GM21515 (cell line): ENCODE data around the gene TRMT61B.

Experiments
- ATAC-seq: cut with Tn5 transposase; IDR thresholded peaks from one replicate; pipeline ENCODE4 v1.9.1; 2021; ENCODE audit not compliant: unreplicated experiment

TRMT61B gene

GRCh38 chr2:28868611-28869010, 1.5 kb downstream of the TRMT61B start:
- no peak for ATAC-seq

- no peak for ATAC-seq
These were observed 14.1 kb downstream of the TRMT61B start for GRCh38 chr2:28855977-28856376.

- ATAC-seq = no peak
These were observed 14.9 kb downstream of the TRMT61B start for GRCh38 chr2:28855193-28855592.

GRCh38 chr2:28842042-28842441, 28.1 kb downstream of the TRMT61B start:
- ATAC-seq = no peak

- ATAC-seq = no peak
These were observed 31.1 kb downstream of the TRMT61B start for GRCh38 chr2:28838971-28839370.

GRCh38 chr2:28835781-28836180, 34.3 kb downstream of the TRMT61B start:
- no peak for ATAC-seq

GRCh38 chr2:28833740-28834470, 36.2 kb downstream of the TRMT61B start:
- ATAC-seq = no peak

GRCh38 chr2:28828382-28828781, 41.7 kb downstream of the TRMT61B start:
- no peak for ATAC-seq

GRCh38 chr2:28824870-28825269, 45.2 kb downstream of the TRMT61B start:
- no peak for ATAC-seq

GRCh38 chr2:28824207-28824606, 45.9 kb downstream of the TRMT61B start:
- no peak for ATAC-seq

GRCh38 chr2:28822036-28822435, 48.1 kb downstream of the TRMT61B start:
- no peak for ATAC-seq

- no peak for ATAC-seq
These were observed 48.7 kb downstream of the TRMT61B start for GRCh38 chr2:28821295-28821958.

GRCh38 chr2:28818053-28818452, 52.1 kb downstream of the TRMT61B start:
- ATAC-seq = no peak

GRCh38 chr2:28810384-28811285, 59.5 kb downstream of the TRMT61B start, which contains the start of gene SPDYA:
Gene SPDYA, plus strand, starts transcription at chr2:28810834. Its CDS starts 5,181 bp downstream, at chr2:28816015.
- peak; percentile 78 for ATAC-seq

- no peak for ATAC-seq
These were observed 60.2 kb downstream of the TRMT61B start for GRCh38 chr2:28809927-28810326.

- ATAC-seq = no peak
These were observed 67.1 kb downstream of the TRMT61B start for GRCh38 chr2:28802975-28803429.

GRCh38 chr2:28801726-28802125, 68.4 kb downstream of the TRMT61B start:
- no peak for ATAC-seq
